Calu3 (cell line): Measurements from ENCODE around the gene SLC45A3. TPM values are rescaled to one million over a fixed set of nuclear protein-coding genes. Genes with fewer than 3 reads are reported as not detected.

Source experiments
- BruUV-seq: library from RNA; stranded (reverse); fragments of 400-500 nt; replicated peaks from 2 replicates; lab custom pipeline; 2021; lab: Mats Ljungman, UMichigan
- CTCF ChIA-PET: fragments of 300-600 bp; sonication (Branson Sonifier 250); formaldehyde crosslinking; loops from one replicate; lab custom pipeline; 2022; ENCODE audit warnings: antibody characterized with exemption; lab: Charles Lee
- DNase-seq: peaks from one replicate; pipeline ENCODE4 v3.0.0; 2022
- H3K27ac Mint-ChIP-seq: one replicate; pipeline ENCODE4 v1.8.0; 2022; ENCODE audit warnings: mixed read lengths; ENCODE audit not compliant: unreplicated experiment
- H3K27me3 Mint-ChIP-seq: one replicate; pipeline ENCODE4 v1.8.0; 2022; ENCODE audit warnings: mixed read lengths; ENCODE audit not compliant: unreplicated experiment
- H3K36me3 Mint-ChIP-seq: one replicate; pipeline ENCODE4 v1.8.0; 2022; ENCODE audit warnings: mild to moderate bottlenecking, moderate library complexity, mixed read lengths; ENCODE audit not compliant: insufficient read depth, unreplicated experiment
- H3K4me1 Mint-ChIP-seq: one replicate; pipeline ENCODE4 v1.8.0; 2022; ENCODE audit warnings: mild to moderate bottlenecking, low read depth, mixed read lengths; ENCODE audit not compliant: unreplicated experiment
- H3K4me3 Mint-ChIP-seq: one replicate; pipeline ENCODE4 v1.8.0; 2022; ENCODE audit warnings: mild to moderate bottlenecking, low read depth, moderate library complexity, mixed read lengths; ENCODE audit not compliant: unreplicated experiment
- H3K9me3 Mint-ChIP-seq: one replicate; pipeline ENCODE4 v1.8.0; 2022; ENCODE audit warnings: low read depth, mixed read lengths; ENCODE audit not compliant: unreplicated experiment
- intact Hi-C: fragments of 100-400 bp; cut with micrococcal nuclease; formaldehyde crosslinking; loops from one replicate; pipeline ENCODE4 v1.10.0; 2022; ENCODE audit not compliant: unreplicated experiment
- total RNA-seq: library from RNA; stranded (reverse); gene quantifications from 2 replicates; pipeline ENCODE4 v1.2.3, GENCODE V29; 2022
- TF ChIP-seq, protein P1 (sequence below): fragments of 200-600 bp; IDR thresholded peaks from one replicate; pipeline ENCODE4 v1.8.0; 2022; ENCODE audit warnings: antibody characterized with exemption; ENCODE audit not compliant: unreplicated experiment

Gene SLC45A3
- total RNA-seq, 1 experiment from 2014 or later = 27.5 TPM

DNA sequence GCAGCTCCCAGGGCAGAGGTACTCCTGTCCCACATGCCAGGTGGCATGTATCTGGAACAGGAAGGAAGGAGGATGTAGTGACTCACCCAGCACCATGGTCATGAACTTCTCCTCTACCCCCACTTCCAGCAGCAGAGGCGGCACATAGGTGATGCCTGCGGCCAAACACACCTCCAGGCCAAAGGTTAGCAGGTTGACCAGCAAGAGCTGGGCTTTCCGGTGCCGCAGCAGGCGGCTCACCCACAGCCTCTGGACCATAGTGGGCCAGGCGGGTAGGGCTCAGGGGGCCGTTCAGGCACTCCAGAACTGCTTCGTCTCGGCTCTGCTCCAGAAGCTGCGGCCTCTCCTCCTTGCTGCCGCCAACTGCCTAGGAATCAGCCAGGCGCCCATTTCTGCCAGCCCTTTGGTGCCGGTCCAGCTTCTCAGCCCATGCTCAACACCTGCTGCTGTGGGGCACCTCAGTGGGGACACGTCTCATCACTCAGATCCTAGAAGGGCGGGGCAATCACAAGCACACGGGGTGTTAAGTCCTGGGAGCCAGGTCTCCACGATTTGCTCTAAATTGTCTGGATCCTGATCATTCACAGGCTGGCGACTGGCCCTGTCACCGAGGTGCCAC is 15.8 kb downstream of the SLC45A3 start:
- DNase-seq = peak; percentile 82
- CTCF ChIA-PET = interaction anchor here (1.0 to 1.5 kb wide), 4 partner anchors 8 to 89 kb away, joined by 3 read pairs; partner anchors contain the start of gene SLC45A3
- Mint-ChIP-seq H3K4me3 (peak overlapping the region; percentile 33), H3K4me1 (peaks cover 82% of the 10 kb centered on the region), H3K9me3 (no peaks in the 10 kb centered on the region), H3K27me3 (no peaks in the 10 kb centered on the region), H3K27ac (peak overlapping the region; percentile 63), H3K36me3 (peaks cover 35% of the 10 kb centered on the region)
- intact Hi-C loops = no loop called here
- TF ChIP-seq, protein P1, sequence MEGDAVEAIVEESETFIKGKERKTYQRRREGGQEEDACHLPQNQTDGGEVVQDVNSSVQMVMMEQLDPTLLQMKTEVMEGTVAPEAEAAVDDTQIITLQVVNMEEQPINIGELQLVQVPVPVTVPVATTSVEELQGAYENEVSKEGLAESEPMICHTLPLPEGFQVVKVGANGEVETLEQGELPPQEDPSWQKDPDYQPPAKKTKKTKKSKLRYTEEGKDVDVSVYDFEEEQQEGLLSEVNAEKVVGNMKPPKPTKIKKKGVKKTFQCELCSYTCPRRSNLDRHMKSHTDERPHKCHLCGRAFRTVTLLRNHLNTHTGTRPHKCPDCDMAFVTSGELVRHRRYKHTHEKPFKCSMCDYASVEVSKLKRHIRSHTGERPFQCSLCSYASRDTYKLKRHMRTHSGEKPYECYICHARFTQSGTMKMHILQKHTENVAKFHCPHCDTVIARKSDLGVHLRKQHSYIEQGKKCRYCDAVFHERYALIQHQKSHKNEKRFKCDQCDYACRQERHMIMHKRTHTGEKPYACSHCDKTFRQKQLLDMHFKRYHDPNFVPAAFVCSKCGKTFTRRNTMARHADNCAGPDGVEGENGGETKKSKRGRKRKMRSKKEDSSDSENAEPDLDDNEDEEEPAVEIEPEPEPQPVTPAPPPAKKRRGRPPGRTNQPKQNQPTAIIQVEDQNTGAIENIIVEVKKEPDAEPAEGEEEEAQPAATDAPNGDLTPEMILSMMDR = no peak
- TSS peak; percentile 48 for BruUV-seq

DNA sequence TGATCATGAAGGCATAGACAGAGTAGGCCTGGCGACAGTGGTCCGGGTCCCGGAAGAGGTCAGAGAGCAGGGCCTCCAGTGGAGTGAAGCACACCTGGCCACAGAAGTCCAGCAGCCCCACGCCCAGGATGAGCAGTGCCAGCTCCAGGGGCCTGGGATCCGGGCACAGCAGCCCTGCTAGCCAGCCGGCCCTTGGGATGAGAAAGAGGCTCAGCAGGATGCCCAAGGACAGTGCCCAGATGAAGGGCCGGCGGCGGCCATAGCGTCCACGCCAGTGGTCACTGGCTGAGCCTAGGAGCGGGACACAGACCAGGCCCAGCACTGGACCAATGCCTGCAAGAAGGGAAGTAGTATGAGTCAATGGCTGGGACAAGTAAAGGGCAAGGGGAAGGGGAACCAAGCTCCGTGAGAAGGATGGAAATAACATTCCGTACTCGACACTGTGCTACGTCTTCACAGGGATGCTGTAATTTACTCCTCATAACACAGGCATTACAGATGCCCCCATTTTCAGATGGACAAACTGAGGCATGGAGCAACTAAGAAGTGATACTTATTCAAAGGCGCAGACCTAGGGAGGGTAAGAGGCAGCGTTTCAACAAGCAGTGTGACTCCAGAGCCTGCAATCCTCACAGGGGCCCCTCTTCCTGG is 16.9 kb downstream of the SLC45A3 start:
- no TSS peak for BruUV-seq
- Mint-ChIP-seq H3K36me3 (peaks cover 33% of the 10 kb centered on the region), H3K27me3 (no peaks in the 10 kb centered on the region), H3K9me3 (no peaks in the 10 kb centered on the region), H3K27ac (peak overlapping the region; percentile 60), H3K4me1 (peaks cover 71% of the 10 kb centered on the region), H3K4me3 (peak overlapping the region; percentile 16)
- TF ChIP-seq, protein P1 = no peak
- no peak for DNase-seq
- intact Hi-C loops = no loop called here
- CTCF ChIA-PET = interaction anchor here (1.0 to 1.5 kb wide), 4 partner anchors 9 to 88 kb away, joined by 3 read pairs; partner anchors contain the start of gene SLC45A3

- Mint-ChIP-seq H3K36me3 (peaks cover 33% of the 10 kb centered on the region), H3K27me3 (no peaks in the 10 kb centered on the region), H3K4me1 (peaks cover 65% of the 10 kb centered on the region), H3K9me3 (no peaks in the 10 kb centered on the region), H3K4me3 (peak overlapping the region; percentile 16), H3K27ac (peak overlapping the region; percentile 60)
- BruUV-seq = no TSS peak
- DNase-seq = no peak
- CTCF ChIA-PET = no interaction called here
- intact Hi-C loops = no loop called here
- TF ChIP-seq, protein P1 = no peak
Observed at GRCh38 chr1:205662791-205663190, 17.5 kb downstream of the SLC45A3 start.

GRCh38 chr1:205662135-205662738 is 18.1 kb downstream of the SLC45A3 start:
- TF ChIP-seq, protein P1 = no peak
- Mint-ChIP-seq H3K27ac (peak overlapping the region; percentile 60), H3K4me3 (no peak overlapping the region), H3K4me1 (peaks cover 62% of the 10 kb centered on the region), H3K9me3 (no peaks in the 10 kb centered on the region), H3K36me3 (peaks cover 32% of the 10 kb centered on the region), H3K27me3 (no peaks in the 10 kb centered on the region)
- DNase-seq = no peak
- CTCF ChIA-PET = interaction anchor here (5.2 kb wide), 1 partner anchor 49 kb away, joined by 101 read pairs; no protein-coding TSS in a partner anchor
- no TSS peak for BruUV-seq
- intact Hi-C loops = no loop called here
